Fibroblast of skin of left biceps (primary cell): ENCODE data around the gene CCSER2.
"Not testable (repeated sequence)": the region's sequence is repeated elsewhere in the genome, so short reads cannot be mapped to it uniquely, and the experiment has no call there.

ENCODE experiments used
- DNase-seq, 2 experiments: peaks; one replicate each; pipeline ENCODE4 v3.0.0-alpha.2; 2013; ENCODE audit warnings: low read depth in 2 of 2

The CCSER2 gene

GRCh38 chr10:84447701-84448400, 119.5 kb downstream of the CCSER2 start:
- DNase-seq, result no peak

GRCh38 chr10:84449351-84449750, 121.0 kb downstream of the CCSER2 start:
- not testable (repeated sequence) for DNase-seq

- no peak for DNase-seq
Measured at GRCh38 chr10:84452003-84452402, 123.6 kb downstream of the CCSER2 start.

- DNase-seq, result no peak
Measured at GRCh38 chr10:84453303-84453702, 124.9 kb downstream of the CCSER2 start.

GRCh38 chr10:84456126-84456525, 127.7 kb downstream of the CCSER2 start:
- DNase-seq, result no peak

- DNase-seq, result no peak
Measured at GRCh38 chr10:84460520-84460919, 132.1 kb downstream of the CCSER2 start.

- DNase-seq, result no peak
Measured at GRCh38 chr10:84469470-84469869, 141.1 kb downstream of the CCSER2 start.

GRCh38 chr10:84473136-84473535, 144.7 kb downstream of the CCSER2 start:
- DNase-seq, result no peak

- no peak for DNase-seq
Measured at GRCh38 chr10:84477398-84478128, 149.2 kb downstream of the CCSER2 start.

- no peak for DNase-seq
Measured at GRCh38 chr10:84478151-84478550, 149.8 kb downstream of the CCSER2 start.

GRCh38 chr10:84478679-84479078, 150.3 kb downstream of the CCSER2 start:
- DNase-seq, result no peak

- DNase-seq, result no peak
Measured at GRCh38 chr10:84484541-84484940, 156.2 kb downstream of the CCSER2 start.

- DNase-seq, result no peak
Measured at GRCh38 chr10:84493361-84493760, 165.0 kb downstream of the CCSER2 start.

- DNase-seq, result no peak
Measured at GRCh38 chr10:84493951-84494848, 165.8 kb downstream of the CCSER2 start.

GRCh38 chr10:84494849-84495180, 166.4 kb downstream of the CCSER2 start:
- DNase-seq, result no peak

- no peak for DNase-seq
Measured at GRCh38 chr10:84497978-84498377, 169.6 kb downstream of the CCSER2 start.

- DNase-seq, result not testable (repeated sequence)
Measured at GRCh38 chr10:84499039-84499438, 170.7 kb downstream of the CCSER2 start.

GRCh38 chr10:84499846-84500245, 171.5 kb downstream of the CCSER2 start:
- DNase-seq, result no peak

- DNase-seq, result peak; percentile 6 to 13
Measured at GRCh38 chr10:84510121-84510520, 181.7 kb downstream of the CCSER2 start.

- DNase-seq, result no peak
Measured at GRCh38 chr10:84511106-84511505, 182.7 kb downstream of the CCSER2 start.

- DNase-seq, result no peak
Measured at GRCh38 chr10:84511709-84512285, 183.4 kb downstream of the CCSER2 start.

- no peak for DNase-seq
Measured at GRCh38 chr10:84517554-84517953, 189.2 kb downstream of the CCSER2 start.
